ENCODE data around the gene C19orf18.

The C19orf18 gene

DNA sequence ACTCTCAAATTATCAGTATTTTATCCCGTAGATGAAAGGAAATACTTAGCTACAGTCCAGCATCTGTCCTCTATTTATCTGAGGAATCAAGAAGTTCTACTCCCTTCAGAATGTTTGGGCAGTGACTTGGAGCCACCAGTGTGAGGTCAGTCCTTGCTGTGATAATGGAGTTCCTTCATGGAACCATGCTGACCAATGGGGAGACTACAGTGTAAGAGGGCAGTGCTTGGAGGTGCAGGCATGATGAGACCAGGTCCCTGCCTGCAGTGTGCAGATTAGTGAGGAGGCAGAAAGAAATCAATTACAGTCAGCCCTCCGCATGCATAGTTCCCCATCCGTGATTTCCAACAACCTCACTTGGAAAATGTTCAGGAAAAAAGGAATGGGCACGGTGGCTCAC, at the start of gene C19orf18:
Gene C19orf18 (minus strand): TSS at position 101 of the 400 bp plus-strand sequence. CDS start 102 bp downstream, outside the sequence.
- Histone ChIP-seq H3K36me3 (replicated peaks; ENCODE audit: low read depth, low read length) (peaks cover 25% of the 10 kb centered on the region), H2AFZ (ENCODE audit: low read depth, low read length) (no peak within 1 kb of the TSS), H3K9ac (ENCODE audit: low read length) (no peak within 1 kb of the TSS), H3K4me1 (ENCODE audit: low read length) (no peaks in the 10 kb centered on the region), H3K79me2 (ENCODE audit: low read length) (no peaks in the 10 kb centered on the region), H3K4me2 (ENCODE audit: low read length) (no peak within 1 kb of the TSS), H3K27me3 (ENCODE audit: low read depth, low read length) (no peaks in the 10 kb centered on the region), H3K9me3 (ENCODE audit: insufficient read depth, low read length) (peaks cover 58% of the 10 kb centered on the region), H3K4me3 (ENCODE audit: low read length) (no peak within 1 kb of the TSS), H3K27ac (ENCODE audit: low read length) (no peak within 1 kb of the TSS), H4K20me1 (ENCODE audit: insufficient read depth, low read length) (no peaks in the 10 kb centered on the region)
- TF ChIP-seq EZH2phosphoT487 (IDR thresholded peaks at IDR 0.05; ENCODE audit: low read depth) = no peak
- TF ChIP-seq, protein P1, sequence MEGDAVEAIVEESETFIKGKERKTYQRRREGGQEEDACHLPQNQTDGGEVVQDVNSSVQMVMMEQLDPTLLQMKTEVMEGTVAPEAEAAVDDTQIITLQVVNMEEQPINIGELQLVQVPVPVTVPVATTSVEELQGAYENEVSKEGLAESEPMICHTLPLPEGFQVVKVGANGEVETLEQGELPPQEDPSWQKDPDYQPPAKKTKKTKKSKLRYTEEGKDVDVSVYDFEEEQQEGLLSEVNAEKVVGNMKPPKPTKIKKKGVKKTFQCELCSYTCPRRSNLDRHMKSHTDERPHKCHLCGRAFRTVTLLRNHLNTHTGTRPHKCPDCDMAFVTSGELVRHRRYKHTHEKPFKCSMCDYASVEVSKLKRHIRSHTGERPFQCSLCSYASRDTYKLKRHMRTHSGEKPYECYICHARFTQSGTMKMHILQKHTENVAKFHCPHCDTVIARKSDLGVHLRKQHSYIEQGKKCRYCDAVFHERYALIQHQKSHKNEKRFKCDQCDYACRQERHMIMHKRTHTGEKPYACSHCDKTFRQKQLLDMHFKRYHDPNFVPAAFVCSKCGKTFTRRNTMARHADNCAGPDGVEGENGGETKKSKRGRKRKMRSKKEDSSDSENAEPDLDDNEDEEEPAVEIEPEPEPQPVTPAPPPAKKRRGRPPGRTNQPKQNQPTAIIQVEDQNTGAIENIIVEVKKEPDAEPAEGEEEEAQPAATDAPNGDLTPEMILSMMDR (IDR thresholded peaks at IDR 0.05; ENCODE audit: low read depth, low read length) = no peak

- Histone ChIP-seq H3K79me2 (ENCODE audit: low read length) (no peaks in the 10 kb centered on the region), H3K27me3 (ENCODE audit: low read depth, low read length) (no peaks in the 10 kb centered on the region), H2AFZ (ENCODE audit: low read depth, low read length) (no peak overlapping the region), H3K4me3 (ENCODE audit: low read length) (no peak overlapping the region), H3K9me3 (ENCODE audit: insufficient read depth, low read length) (peaks cover 9% of the 10 kb centered on the region; the same call in 1 of the 2 replicates), H3K9ac (ENCODE audit: low read length) (no peak overlapping the region), H3K27ac (ENCODE audit: low read length) (no peak overlapping the region), H4K20me1 (ENCODE audit: insufficient read depth, low read length) (no peaks in the 10 kb centered on the region), H3K4me1 (ENCODE audit: low read length) (no peaks in the 10 kb centered on the region), H3K36me3 (replicated peaks; ENCODE audit: low read depth, low read length) (no peaks in the 10 kb centered on the region), H3K4me2 (ENCODE audit: low read length) (no peak overlapping the region)
- TF ChIP-seq, protein P1 (IDR thresholded peaks at IDR 0.05; ENCODE audit: low read depth, low read length) = no peak
- TF ChIP-seq EZH2phosphoT487 (IDR thresholded peaks at IDR 0.05; ENCODE audit: low read depth) = no peak
Observed at GRCh38 chr19:58022283-58022660, 47.9 kb upstream of the C19orf18 start.

DNA sequence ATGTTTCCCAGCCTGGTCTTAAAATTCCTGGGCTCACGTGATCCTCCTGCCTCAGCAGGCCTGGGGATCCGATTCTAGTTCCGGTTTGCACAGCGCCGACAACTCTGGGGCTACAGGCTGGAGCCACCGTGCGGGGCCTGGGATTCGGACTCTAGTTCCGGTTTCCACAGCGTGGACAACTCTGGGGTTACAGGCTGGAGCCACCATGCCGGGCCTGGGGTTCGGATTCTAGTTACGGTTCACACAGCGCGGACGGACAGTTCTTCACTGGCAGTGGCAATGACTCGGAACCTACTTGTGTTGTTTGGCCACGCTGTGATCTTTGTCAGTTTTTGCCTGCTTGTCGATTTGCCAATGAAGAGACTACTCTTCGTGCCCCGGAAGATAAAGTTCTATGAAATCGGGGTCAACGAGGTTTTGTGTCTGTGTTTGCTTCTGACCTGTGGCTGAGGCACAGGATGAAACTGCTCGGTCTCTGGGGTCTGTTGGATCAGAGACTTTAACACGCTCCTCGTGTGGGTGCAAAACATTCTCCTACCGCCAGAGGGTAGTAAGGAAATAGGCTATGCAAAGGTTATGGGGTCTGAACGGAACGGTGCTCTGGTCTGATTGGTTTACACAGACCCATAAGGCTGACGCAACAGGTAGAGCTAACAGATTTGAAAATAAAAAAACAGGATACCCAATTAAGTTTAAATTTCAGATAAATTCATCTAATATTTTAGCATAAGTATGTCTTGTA, 47.4 kb upstream of the C19orf18 start:
- Histone ChIP-seq H3K4me2 (ENCODE audit: low read length) (no peak overlapping the region), H2AFZ (ENCODE audit: low read depth, low read length) (no peak overlapping the region), H4K20me1 (ENCODE audit: insufficient read depth, low read length) (no peaks in the 10 kb centered on the region), H3K27me3 (ENCODE audit: low read depth, low read length) (no peaks in the 10 kb centered on the region), H3K36me3 (replicated peaks; ENCODE audit: low read depth, low read length) (no peaks in the 10 kb centered on the region), H3K9me3 (ENCODE audit: insufficient read depth, low read length) (peaks cover 9% of the 10 kb centered on the region; the same call in 1 of the 2 replicates), H3K9ac (ENCODE audit: low read length) (no peak overlapping the region), H3K79me2 (ENCODE audit: low read length) (no peaks in the 10 kb centered on the region), H3K27ac (ENCODE audit: low read length) (no peak overlapping the region), H3K4me3 (ENCODE audit: low read length) (no peak overlapping the region), H3K4me1 (ENCODE audit: low read length) (no peaks in the 10 kb centered on the region)
- TF ChIP-seq, protein P1 (IDR thresholded peaks at IDR 0.05; ENCODE audit: low read depth, low read length) = no peak
- no peak for TF ChIP-seq EZH2phosphoT487 (IDR thresholded peaks at IDR 0.05; ENCODE audit: low read depth)

GRCh38 chr19:58020129-58020528, 45.8 kb upstream of the C19orf18 start:
- Histone ChIP-seq H3K9ac (ENCODE audit: low read length) (no peak overlapping the region), H3K27ac (ENCODE audit: low read length) (no peak overlapping the region), H3K36me3 (replicated peaks; ENCODE audit: low read depth, low read length) (no peaks in the 10 kb centered on the region), H3K4me3 (ENCODE audit: low read length) (no peak overlapping the region), H3K9me3 (ENCODE audit: insufficient read depth, low read length) (peaks cover 9% of the 10 kb centered on the region; the same call in 1 of the 2 replicates), H3K4me1 (ENCODE audit: low read length) (no peaks in the 10 kb centered on the region), H4K20me1 (ENCODE audit: insufficient read depth, low read length) (no peaks in the 10 kb centered on the region), H3K79me2 (ENCODE audit: low read length) (no peaks in the 10 kb centered on the region), H3K4me2 (ENCODE audit: low read length) (no peak overlapping the region), H2AFZ (ENCODE audit: low read depth, low read length) (no peak overlapping the region), H3K27me3 (ENCODE audit: low read depth, low read length) (no peaks in the 10 kb centered on the region)
- no peak for TF ChIP-seq EZH2phosphoT487 (IDR thresholded peaks at IDR 0.05; ENCODE audit: low read depth)
- TF ChIP-seq, protein P1 (IDR thresholded peaks at IDR 0.05; ENCODE audit: low read depth, low read length) = no peak
